AG09319 (cell line): ENCODE data around the gene AP1G1.
"Not testable (repeated sequence)": the region's sequence is repeated elsewhere in the genome, so short reads cannot be mapped to it uniquely, and the experiment has no call there.

Experiments used
- DNase-seq: peaks from one replicate; pipeline ENCODE4 v3.0.0-alpha.2; 2010; ENCODE audit warnings: low read depth; ENCODE audit errors: extremely low read depth
- TF ChIP-seq, protein P1 (sequence below): IDR thresholded peaks from 2 replicates; pipeline ENCODE4 v1.5.1; 2011; ENCODE audit warnings: low read depth, mild to moderate bottlenecking, inconsistent platforms, low read length, moderate library complexity

AP1G1 gene

DNA sequence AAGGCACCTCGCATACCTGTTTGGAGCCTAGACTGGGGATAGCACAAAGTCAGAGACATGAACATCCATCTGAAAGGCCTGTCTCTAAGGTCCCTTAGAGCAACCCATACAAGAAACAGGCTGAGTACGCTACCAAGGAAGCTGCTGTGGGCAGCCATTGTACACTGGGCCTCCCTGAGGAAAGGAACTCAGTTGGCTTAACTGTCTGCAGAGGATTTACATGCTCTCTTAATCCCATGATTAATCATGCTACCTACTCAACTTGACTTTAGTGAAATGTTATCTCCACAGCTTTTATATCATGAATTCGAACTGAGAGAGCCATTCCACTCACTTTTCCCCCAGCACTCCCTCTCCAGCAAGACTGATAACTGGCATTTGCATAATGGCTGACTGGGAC lies 110.1 kb downstream of the AP1G1 start:
- DNase-seq, result no peak

DNA sequence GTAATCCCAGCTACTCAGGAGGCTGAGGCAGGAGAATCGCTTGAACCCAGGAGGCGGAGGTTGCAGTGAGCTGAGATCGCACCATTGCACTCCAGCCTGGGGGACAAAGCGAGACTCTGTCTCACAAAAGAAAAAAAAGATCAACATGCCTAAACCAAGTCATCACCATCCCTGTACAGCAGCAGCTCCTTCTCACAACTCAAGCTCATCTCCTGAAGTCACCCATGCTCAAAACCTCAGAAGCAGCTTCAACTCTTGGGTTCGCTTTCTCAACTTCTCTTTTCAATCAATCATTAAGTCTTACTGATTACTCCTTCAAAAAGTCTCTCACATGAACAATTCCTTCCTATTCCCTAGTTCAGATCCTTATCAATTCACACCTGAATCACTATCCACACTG lies 115.5 kb downstream of the AP1G1 start:
- DNase-seq, result no peak
- TF ChIP-seq, protein P1, sequence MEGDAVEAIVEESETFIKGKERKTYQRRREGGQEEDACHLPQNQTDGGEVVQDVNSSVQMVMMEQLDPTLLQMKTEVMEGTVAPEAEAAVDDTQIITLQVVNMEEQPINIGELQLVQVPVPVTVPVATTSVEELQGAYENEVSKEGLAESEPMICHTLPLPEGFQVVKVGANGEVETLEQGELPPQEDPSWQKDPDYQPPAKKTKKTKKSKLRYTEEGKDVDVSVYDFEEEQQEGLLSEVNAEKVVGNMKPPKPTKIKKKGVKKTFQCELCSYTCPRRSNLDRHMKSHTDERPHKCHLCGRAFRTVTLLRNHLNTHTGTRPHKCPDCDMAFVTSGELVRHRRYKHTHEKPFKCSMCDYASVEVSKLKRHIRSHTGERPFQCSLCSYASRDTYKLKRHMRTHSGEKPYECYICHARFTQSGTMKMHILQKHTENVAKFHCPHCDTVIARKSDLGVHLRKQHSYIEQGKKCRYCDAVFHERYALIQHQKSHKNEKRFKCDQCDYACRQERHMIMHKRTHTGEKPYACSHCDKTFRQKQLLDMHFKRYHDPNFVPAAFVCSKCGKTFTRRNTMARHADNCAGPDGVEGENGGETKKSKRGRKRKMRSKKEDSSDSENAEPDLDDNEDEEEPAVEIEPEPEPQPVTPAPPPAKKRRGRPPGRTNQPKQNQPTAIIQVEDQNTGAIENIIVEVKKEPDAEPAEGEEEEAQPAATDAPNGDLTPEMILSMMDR, result no peak

More for the DNA sequence above, 110.1 kb downstream of the AP1G1 start:
- TF ChIP-seq, protein P1, result no peak

DNA sequence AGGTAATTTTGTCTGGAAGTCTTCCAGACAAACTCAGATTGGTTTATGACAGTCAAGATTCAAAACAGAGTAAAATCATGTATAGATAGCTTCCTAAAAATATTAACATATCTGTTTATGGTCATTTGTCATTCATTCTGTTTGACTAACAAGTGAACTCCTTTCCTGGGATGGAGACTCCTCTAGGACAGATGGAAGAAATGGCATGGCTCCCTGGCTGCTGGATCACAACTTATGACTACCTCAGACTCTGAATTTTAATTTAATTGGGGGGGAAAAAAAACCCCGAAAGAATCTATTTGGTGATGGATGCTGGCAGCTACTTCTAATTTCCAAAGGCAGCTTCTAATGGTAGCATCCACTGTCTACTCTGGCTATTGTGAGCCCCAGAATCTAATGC lies 118.7 kb downstream of the AP1G1 start:
- no peak for DNase-seq
- TF ChIP-seq, protein P1, result no peak

DNA sequence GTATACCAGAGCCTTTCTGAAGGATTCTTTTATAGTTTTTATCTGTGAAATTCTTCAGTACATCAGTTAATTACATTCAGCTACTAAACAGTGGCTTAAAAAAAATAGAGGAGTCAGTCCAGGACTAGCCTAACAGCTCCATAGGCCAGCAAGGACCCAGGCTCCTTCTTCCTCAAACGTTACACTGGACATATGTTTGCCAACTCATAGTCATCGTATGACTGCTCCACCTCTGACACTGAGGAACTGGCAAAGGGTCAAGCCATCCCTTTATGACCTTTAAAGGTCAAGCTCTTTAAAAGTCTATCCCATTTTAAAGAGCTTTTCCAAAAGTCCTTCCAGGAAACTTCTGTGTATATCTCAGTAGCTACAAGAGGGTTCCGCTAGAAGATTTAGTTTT lies 120.8 kb downstream of the AP1G1 start:
- TF ChIP-seq, protein P1, result no peak
- no peak for DNase-seq

DNA sequence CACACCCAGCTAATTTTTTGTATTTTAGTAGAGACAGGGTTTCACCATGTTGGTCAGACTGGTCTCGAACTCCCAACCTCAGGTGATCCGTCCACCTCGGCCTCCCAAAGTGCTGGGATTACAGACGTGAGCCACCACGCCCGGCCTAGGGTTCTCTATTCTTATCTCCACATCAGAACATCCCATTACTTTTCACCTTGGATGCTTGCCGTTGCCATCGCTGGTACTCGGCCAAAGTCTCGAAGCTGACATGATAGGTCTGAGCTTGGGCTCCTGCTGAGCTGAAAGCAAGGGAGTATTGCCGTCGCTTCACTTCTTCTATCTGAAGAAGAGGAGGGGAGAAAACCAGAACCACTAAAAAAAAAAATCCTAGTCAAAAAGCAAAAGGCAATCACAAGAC lies 124.4 kb downstream of the AP1G1 start:
- DNase-seq, result not testable (repeated sequence)

DNA sequence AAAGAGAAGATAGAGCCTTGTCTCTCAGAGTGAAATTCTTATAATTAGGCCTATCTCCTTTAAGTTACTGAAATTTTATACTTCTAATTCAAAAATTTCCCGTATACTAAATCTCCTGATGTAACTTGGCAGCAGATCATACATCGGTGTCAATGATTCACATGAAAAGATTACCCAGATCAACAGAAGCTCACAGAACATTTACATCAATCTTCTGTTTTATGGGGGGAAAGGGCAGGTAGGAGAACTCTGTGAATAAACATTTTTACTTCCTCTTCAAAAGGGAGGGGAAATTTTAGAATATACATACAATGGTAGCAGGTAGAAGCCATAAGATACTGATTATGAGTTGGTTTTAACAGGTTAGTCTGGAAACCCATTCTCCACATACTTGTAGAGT lies 127.3 kb downstream of the AP1G1 start:
- TF ChIP-seq, protein P1, result no peak
- no peak for DNase-seq
